ENCODE results near the gene ASTL. TPM values are rescaled to one million over a fixed set of nuclear protein-coding genes. Genes with fewer than 3 reads are reported as not detected.

The ASTL gene
- total RNA-seq, 1 donor from 2014 or later: not detected

DNA sequence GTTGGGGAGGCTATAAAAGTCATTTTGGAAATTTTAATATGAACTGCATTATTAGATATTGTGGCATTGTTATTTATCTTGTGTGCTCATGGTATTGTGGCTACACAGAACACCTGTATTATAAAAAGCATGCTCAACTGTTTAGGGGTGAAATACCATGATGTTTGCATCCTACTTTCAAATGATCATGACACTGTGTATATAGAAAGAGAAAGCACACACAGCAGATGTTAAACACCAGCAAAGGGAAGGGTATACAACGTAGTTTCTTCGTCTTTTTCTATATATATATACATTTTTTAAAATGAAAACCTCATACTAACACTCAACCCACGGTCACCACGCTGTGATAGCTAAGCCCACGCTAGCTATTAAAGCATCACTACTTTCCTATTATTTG lies 43.2 kb upstream of the ASTL start:
- Mint-ChIP-seq H3K4me1 (ENCODE audit: unreplicated experiment) (no peaks in the 10 kb centered on the region), H3K27ac (ENCODE audit: unreplicated experiment) (no peak overlapping the region), H3K4me3 (ENCODE audit: unreplicated experiment) (no peak overlapping the region), H3K27me3 (ENCODE audit: unreplicated experiment) (peaks cover 2% of the 10 kb centered on the region), H3K36me3 (ENCODE audit: unreplicated experiment) (peaks cover 28% of the 10 kb centered on the region), H3K9me3 (ENCODE audit: unreplicated experiment) (no peaks in the 10 kb centered on the region)
- DNase-seq (ENCODE audit: extremely low spot score, unreplicated experiment): no peak
- TF ChIP-seq, protein P1, sequence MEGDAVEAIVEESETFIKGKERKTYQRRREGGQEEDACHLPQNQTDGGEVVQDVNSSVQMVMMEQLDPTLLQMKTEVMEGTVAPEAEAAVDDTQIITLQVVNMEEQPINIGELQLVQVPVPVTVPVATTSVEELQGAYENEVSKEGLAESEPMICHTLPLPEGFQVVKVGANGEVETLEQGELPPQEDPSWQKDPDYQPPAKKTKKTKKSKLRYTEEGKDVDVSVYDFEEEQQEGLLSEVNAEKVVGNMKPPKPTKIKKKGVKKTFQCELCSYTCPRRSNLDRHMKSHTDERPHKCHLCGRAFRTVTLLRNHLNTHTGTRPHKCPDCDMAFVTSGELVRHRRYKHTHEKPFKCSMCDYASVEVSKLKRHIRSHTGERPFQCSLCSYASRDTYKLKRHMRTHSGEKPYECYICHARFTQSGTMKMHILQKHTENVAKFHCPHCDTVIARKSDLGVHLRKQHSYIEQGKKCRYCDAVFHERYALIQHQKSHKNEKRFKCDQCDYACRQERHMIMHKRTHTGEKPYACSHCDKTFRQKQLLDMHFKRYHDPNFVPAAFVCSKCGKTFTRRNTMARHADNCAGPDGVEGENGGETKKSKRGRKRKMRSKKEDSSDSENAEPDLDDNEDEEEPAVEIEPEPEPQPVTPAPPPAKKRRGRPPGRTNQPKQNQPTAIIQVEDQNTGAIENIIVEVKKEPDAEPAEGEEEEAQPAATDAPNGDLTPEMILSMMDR (IDR thresholded peaks at IDR 0.05): no peak

DNA sequence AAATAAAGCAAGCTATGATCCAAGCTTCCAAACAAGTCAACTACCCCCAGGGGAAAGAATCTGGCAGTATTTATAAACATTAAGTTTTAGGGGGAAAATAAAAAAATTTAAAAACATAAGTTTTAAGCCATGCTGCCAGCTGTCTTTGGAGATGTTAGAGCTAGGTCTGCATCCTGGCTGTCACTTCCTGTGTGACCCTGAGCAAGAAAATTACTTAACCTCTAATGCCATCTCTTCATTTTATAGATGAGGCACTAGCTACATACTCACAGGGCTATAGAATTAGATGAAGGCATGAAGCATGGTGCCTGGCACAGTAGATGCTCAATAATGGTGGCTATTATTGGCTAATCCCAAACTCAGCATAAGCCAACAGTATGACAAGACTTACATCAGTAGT lies 42.2 kb upstream of the ASTL start:
- no peak for DNase-seq (ENCODE audit: extremely low spot score, unreplicated experiment)
- H3K9me3 Mint-ChIP-seq (ENCODE audit: unreplicated experiment): no peaks in the 10 kb centered on the region
- no peaks in the 10 kb centered on the region for H3K4me1 Mint-ChIP-seq (ENCODE audit: unreplicated experiment)
- H3K36me3 Mint-ChIP-seq (ENCODE audit: unreplicated experiment): peaks cover 19% of the 10 kb centered on the region
- TF ChIP-seq, protein P1 (IDR thresholded peaks at IDR 0.05): no peak
- peaks cover 2% of the 10 kb centered on the region for H3K27me3 Mint-ChIP-seq (ENCODE audit: unreplicated experiment)
- no peak overlapping the region for H3K27ac Mint-ChIP-seq (ENCODE audit: unreplicated experiment)
- no peak overlapping the region for H3K4me3 Mint-ChIP-seq (ENCODE audit: unreplicated experiment)

DNA sequence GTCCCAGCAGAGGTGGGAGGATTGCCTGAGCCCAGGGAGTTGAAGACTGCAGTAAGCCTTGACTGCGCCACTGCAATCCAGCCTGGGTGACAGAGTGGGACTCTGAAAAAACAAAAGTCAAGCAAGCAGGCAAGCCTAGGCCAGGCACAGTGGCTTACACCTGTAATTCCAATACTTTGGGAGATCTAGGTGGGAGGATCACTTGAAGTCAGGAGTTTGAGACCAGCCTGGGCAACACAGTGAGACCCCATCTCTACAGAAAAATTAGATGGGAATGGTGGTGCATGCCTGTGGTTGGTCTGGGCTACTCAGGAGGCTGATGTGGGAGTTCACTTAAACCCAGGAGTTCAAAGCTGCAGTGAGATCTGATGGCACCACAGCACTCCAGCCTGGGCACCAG lies 41.7 kb upstream of the ASTL start:
- Mint-ChIP-seq H3K27ac (ENCODE audit: unreplicated experiment) (no peak overlapping the region), H3K36me3 (ENCODE audit: unreplicated experiment) (peaks cover 14% of the 10 kb centered on the region), H3K4me3 (ENCODE audit: unreplicated experiment) (no peak overlapping the region), H3K4me1 (ENCODE audit: unreplicated experiment) (no peaks in the 10 kb centered on the region), H3K27me3 (ENCODE audit: unreplicated experiment) (peaks cover 2% of the 10 kb centered on the region), H3K9me3 (ENCODE audit: unreplicated experiment) (no peaks in the 10 kb centered on the region)
- no peak for DNase-seq (ENCODE audit: extremely low spot score, unreplicated experiment)
- TF ChIP-seq, protein P1 (IDR thresholded peaks at IDR 0.05): no peak

DNA sequence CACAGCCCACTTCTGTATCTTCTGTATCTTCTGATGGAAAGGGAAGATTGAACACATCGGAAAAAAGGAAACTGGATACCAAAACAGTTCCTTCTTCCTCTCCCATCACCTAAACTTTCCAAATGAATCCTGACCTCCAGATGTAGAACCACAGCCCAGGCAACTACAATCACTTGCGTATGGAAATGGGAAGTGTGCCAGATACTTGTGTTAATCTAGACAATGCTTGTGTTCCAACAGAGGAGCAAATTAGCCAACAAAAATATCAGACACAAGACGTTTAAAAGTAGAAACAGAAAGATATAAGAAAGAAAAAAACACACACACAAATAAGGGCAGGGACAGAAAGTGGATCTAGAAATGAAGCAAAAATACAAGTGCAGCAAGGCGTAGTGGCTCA lies 38.4 kb upstream of the ASTL start:
- TF ChIP-seq, protein P1 (IDR thresholded peaks at IDR 0.05): no peak
- Mint-ChIP-seq H3K27me3 (ENCODE audit: unreplicated experiment) (peaks cover 2% of the 10 kb centered on the region), H3K4me3 (ENCODE audit: unreplicated experiment) (no peak overlapping the region), H3K27ac (ENCODE audit: unreplicated experiment) (no peak overlapping the region), H3K4me1 (ENCODE audit: unreplicated experiment) (no peaks in the 10 kb centered on the region), H3K36me3 (ENCODE audit: unreplicated experiment) (no peaks in the 10 kb centered on the region), H3K9me3 (ENCODE audit: unreplicated experiment) (no peaks in the 10 kb centered on the region)
- no peak for DNase-seq (ENCODE audit: extremely low spot score, unreplicated experiment)

DNA sequence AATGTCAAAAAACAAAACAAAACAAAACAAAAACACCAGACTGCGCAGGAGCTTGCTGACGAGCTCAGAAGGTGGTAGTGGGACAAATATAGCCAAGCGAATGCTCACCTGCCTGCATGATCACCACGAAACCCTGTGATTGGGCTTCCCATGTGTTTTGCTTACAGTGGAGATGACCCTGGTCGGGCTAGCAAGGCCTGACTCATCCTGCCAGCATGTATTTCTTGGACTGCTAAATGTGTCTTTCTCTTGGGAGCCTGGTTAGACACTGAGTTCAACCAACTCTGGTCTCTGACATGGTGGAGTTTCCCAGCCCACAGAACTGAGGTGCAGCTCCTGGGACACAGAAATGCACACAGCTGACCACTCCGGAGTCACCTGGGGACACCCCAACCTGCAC lies 37.6 kb upstream of the ASTL start:
- no peak overlapping the region for H3K4me3 Mint-ChIP-seq (ENCODE audit: unreplicated experiment)
- H3K36me3 Mint-ChIP-seq (ENCODE audit: unreplicated experiment): no peaks in the 10 kb centered on the region
- TF ChIP-seq, protein P1 (IDR thresholded peaks at IDR 0.05): no peak
- H3K27me3 Mint-ChIP-seq (ENCODE audit: unreplicated experiment): peaks cover 2% of the 10 kb centered on the region
- DNase-seq (ENCODE audit: extremely low spot score, unreplicated experiment): no peak
- H3K4me1 Mint-ChIP-seq (ENCODE audit: unreplicated experiment): no peaks in the 10 kb centered on the region
- no peaks in the 10 kb centered on the region for H3K9me3 Mint-ChIP-seq (ENCODE audit: unreplicated experiment)
- no peak overlapping the region for H3K27ac Mint-ChIP-seq (ENCODE audit: unreplicated experiment)

Data from osteocyte (in vitro differentiated cells).